GM18526 (cell line): Measurements from ENCODE around the gene PIGX.

Experiments
- POLR2A ChIP-seq: IDR thresholded peaks from 3 replicates; pipeline ENCODE4 v1.6.1; 2011; ENCODE audit not compliant: insufficient read length; ENCODE audit errors: extremely low read depth

Gene PIGX

GRCh38 chr3:196694202-196694638 lies 18.0 kb upstream of the PIGX start:
- TF ChIP-seq POLR2A: no peak

GRCh38 chr3:196694941-196695848 lies 17.0 kb upstream of the PIGX start:
- TF ChIP-seq POLR2A: no peak

- TF ChIP-seq POLR2A: no peak
Observed at GRCh38 chr3:196695849-196696226, 16.3 kb upstream of the PIGX start.

GRCh38 chr3:196697270-196697669 lies 14.9 kb upstream of the PIGX start:
- no peak for TF ChIP-seq POLR2A

GRCh38 chr3:196699749-196700148 lies 12.4 kb upstream of the PIGX start:
- no peak for TF ChIP-seq POLR2A

GRCh38 chr3:196700801-196701200 lies 11.4 kb upstream of the PIGX start:
- TF ChIP-seq POLR2A: no peak

- no peak for TF ChIP-seq POLR2A
Observed at GRCh38 chr3:196706327-196706726, 5.8 kb upstream of the PIGX start.

GRCh38 chr3:196706731-196707130 lies 5.4 kb upstream of the PIGX start:
- no peak for TF ChIP-seq POLR2A

GRCh38 chr3:196707566-196707965 lies 4.6 kb upstream of the PIGX start:
- no peak for TF ChIP-seq POLR2A

- TF ChIP-seq POLR2A: no peak
Observed at GRCh38 chr3:196708467-196708866, 3.7 kb upstream of the PIGX start.

GRCh38 chr3:196712514-196713413 lies 587 bp downstream of the PIGX start:
- TF ChIP-seq POLR2A: no peak

- TF ChIP-seq POLR2A: no peak
Observed at GRCh38 chr3:196721097-196721496, 8.9 kb downstream of the PIGX start.

GRCh38 chr3:196726788-196727675 lies 14.9 kb downstream of the PIGX start:
- no peak for TF ChIP-seq POLR2A

- no peak for TF ChIP-seq POLR2A
Observed at GRCh38 chr3:196735751-196736150, 23.6 kb downstream of the PIGX start.
